GM10248 (cell line): ENCODE measurements around the gene KNCN.

Source experiments
- CTCF ChIA-PET: fragments of 300-600 bp; sonication (Branson Sonifier 250); formaldehyde crosslinking; extraction: SDS; loops from one replicate; lab custom pipeline; 2021; ENCODE audit warnings: antibody characterized with exemption; lab: Yijun Ruan, JAX
- POLR2A ChIA-PET: fragments of 350-650 bp; sonication (Branson Sonifier 250); formaldehyde crosslinking; extraction: SDS; loops from one replicate; lab custom pipeline; 2020; ENCODE audit warnings: antibody characterized with exemption; lab: Yijun Ruan, JAX
- DNase-seq: peaks from one replicate; pipeline ENCODE4 v3.0.0; 2012; ENCODE audit errors: extremely low spot score
- CTCF ChIP-seq: IDR thresholded peaks from 2 replicates; pipeline ENCODE4 v1.5.1; 2012; ENCODE audit warnings: mild to moderate bottlenecking, low read depth; ENCODE audit errors: extremely low read depth, missing control alignments, control extremely low read depth

The KNCN gene

GRCh38 chr1:46543382-46543760, 8.1 kb downstream of the KNCN start:
- ChIA-PET CTCF (interaction anchor here (0.7 to 9.0 kb wide), 3 partner anchors 15 to 182 kb away, joined by 3 to 67 read pairs (median 3); no protein-coding TSS in a partner anchor), POLR2A (no interaction called here)
- TF ChIP-seq CTCF = no peak
- DNase-seq = no peak

- no peak for TF ChIP-seq CTCF
- POLR2A ChIA-PET = no interaction called here
- DNase-seq = no peak
- CTCF ChIA-PET = interaction anchor here (1.2 to 16.4 kb wide), 6 partner anchors 8 to 141 kb away, joined by 3 to 169 read pairs (median 6); no protein-coding TSS in a partner anchor
These were observed 11.5 kb downstream of the KNCN start for GRCh38 chr1:46539972-46540371.

GRCh38 chr1:46538147-46538546, 13.3 kb downstream of the KNCN start:
- no peak for DNase-seq
- no peak for TF ChIP-seq CTCF
- ChIA-PET POLR2A (no interaction called here), CTCF (interaction anchor here (1.2 to 16.4 kb wide), 5 partner anchors 10 to 96 kb away, joined by 3 to 169 read pairs (median 3); no protein-coding TSS in a partner anchor)

GRCh38 chr1:46537651-46538050, 13.8 kb downstream of the KNCN start:
- CTCF ChIA-PET = interaction anchor here (1.2 to 16.4 kb wide), 5 partner anchors 9 to 95 kb away, joined by 3 to 169 read pairs (median 3); no protein-coding TSS in a partner anchor
- DNase-seq = no peak
- no peak for TF ChIP-seq CTCF

GRCh38 chr1:46536527-46536926, 14.9 kb downstream of the KNCN start:
- no peak for TF ChIP-seq CTCF
- DNase-seq = no peak
- POLR2A ChIA-PET = no interaction called here
- CTCF ChIA-PET = interaction anchor here (1.3 to 16.4 kb wide), 3 partner anchors 9 to 97 kb away, joined by 3 to 169 read pairs (median 5); no protein-coding TSS in a partner anchor

More at GRCh38 chr1:46537651-46538050, 13.8 kb downstream of the KNCN start:
- POLR2A ChIA-PET = no interaction called here

GRCh38 chr1:46535063-46535462, 16.4 kb downstream of the KNCN start:
- TF ChIP-seq CTCF = peak; percentile 57
- DNase-seq = no peak
- ChIA-PET POLR2A (no interaction called here), CTCF (interaction anchor here (0.8 to 16.4 kb wide), 14 partner anchors 9 to 190 kb away, joined by 3 to 169 read pairs (median 4); partner anchors contain the start of gene KNCN)
